Loucy (cell line): Measurements from ENCODE around the gene AUNIP.

Experiments used
- H2AFZ ChIP-seq: fragments of 200-600 bp; sonication (generic); 2 replicates; pipeline ENCODE4 v1.6.0; 2016; ENCODE audit warnings: antibody characterized with exemption, mild to moderate bottlenecking, low read length, moderate library complexity
- H3F3A ChIP-seq: fragments of 200-600 bp; 2 replicates; pipeline ENCODE4 v1.6.0; 2016; ENCODE audit warnings: antibody characterized with exemption, low read depth, mild to moderate bottlenecking
- H3K27me3 ChIP-seq: fragments of 200-600 bp; sonication (generic); 2 replicates; pipeline ENCODE4 v1.6.1; 2014; ENCODE audit warnings: low read length, mild to moderate bottlenecking; ENCODE audit not compliant: insufficient read depth, poor library complexity, severe bottlenecking
- H3K36me3 ChIP-seq: fragments of 200-600 bp; sonication (generic); 2 replicates; pipeline ENCODE4 v1.6.1; 2016; ENCODE audit warnings: low read length; ENCODE audit not compliant: insufficient read depth
- H3K4me1 ChIP-seq: fragments of 200-600 bp; sonication (generic); 2 replicates; pipeline ENCODE4 v1.5.1; 2014; ENCODE audit warnings: low read length, mild to moderate bottlenecking; ENCODE audit not compliant: insufficient read depth, poor library complexity, severe bottlenecking
- H3K4me2 ChIP-seq: fragments of 200-600 bp; sonication (generic); 2 replicates; pipeline ENCODE4 v1.6.0; 2014; ENCODE audit warnings: antibody characterized with exemption, low read length, low read depth, mild to moderate bottlenecking; ENCODE audit not compliant: poor library complexity, severe bottlenecking
- H3K4me3 ChIP-seq: fragments of 200-600 bp; sonication (generic); 2 replicates; pipeline ENCODE4 v1.5.1; 2014; ENCODE audit warnings: low read length, mild to moderate bottlenecking, mixed read lengths; ENCODE audit not compliant: poor library complexity, severe bottlenecking
- H3K79me2 ChIP-seq: fragments of 200-600 bp; sonication (generic); 2 replicates; pipeline ENCODE4 v1.6.1; 2014; ENCODE audit warnings: low read length; ENCODE audit not compliant: insufficient read depth
- H3K9ac ChIP-seq: fragments of 200-600 bp; sonication (generic); 2 replicates; pipeline ENCODE4 v1.6.0; 2014; ENCODE audit warnings: mild to moderate bottlenecking, low read depth, low read length, moderate library complexity; ENCODE audit not compliant: poor library complexity, severe bottlenecking
- H3K9me2 ChIP-seq: fragments of 200-600 bp; sonication (generic); replicated peaks from 2 replicates; pipeline ENCODE4 v1.6.1; 2016; ENCODE audit warnings: low read depth, low read length, mixed read lengths
- H3K9me3 ChIP-seq: fragments of 200-600 bp; sonication (generic); 2 replicates; pipeline ENCODE4 v1.6.1; 2014; ENCODE audit warnings: mild to moderate bottlenecking, antibody characterized with exemption, low read length, low read depth; ENCODE audit not compliant: insufficient read depth
- H4K20me1 ChIP-seq: fragments of 200-600 bp; sonication (generic); 2 replicates; pipeline ENCODE4 v1.6.0; 2014; ENCODE audit warnings: antibody characterized with exemption, low read length, mild to moderate bottlenecking; ENCODE audit not compliant: insufficient read depth, poor library complexity, severe bottlenecking
- EZH2phosphoT487 ChIP-seq: fragments of 200-600 bp; IDR thresholded peaks from 2 replicates; pipeline ENCODE4 v1.6.1; 2018; ENCODE audit warnings: antibody characterized with exemption, mild to moderate bottlenecking, moderate library complexity, borderline replicate concordance
- TF ChIP-seq, protein P1 (sequence below): fragments of 200-600 bp; sonication (generic); conservative IDR thresholded peaks from 2 replicates; pipeline ENCODE4 v1.5.1; 2014; ENCODE audit warnings: mild to moderate bottlenecking, antibody characterized with exemption, low read length

AUNIP gene

DNA sequence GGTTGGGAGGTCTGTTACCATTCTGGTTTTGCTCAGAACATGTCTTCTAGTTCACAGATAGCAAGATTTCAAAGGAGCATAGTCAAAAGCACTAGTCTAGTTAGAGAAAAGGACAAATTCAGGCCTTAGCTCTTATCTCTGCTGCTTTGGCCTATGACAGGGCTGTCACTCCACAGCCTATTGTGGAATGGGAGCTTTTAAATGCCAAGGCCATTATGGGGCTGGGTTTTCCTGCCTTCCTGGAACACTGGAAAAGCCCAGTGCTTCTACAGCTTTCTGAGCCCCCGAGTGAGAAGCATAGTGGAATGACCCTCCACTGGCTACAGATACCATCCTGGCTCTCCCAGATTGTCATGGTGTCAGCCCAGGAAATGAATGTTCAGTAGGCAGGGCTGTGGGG, 30.2 kb downstream of the AUNIP start:
- peaks cover 56% of the 10 kb centered on the region for H3K36me3 ChIP-seq
- no peak overlapping the region for H3K9ac ChIP-seq
- peaks cover 2% of the 10 kb centered on the region; the same call in 1 of the 2 replicates for H3F3A ChIP-seq
- no peaks in the 10 kb centered on the region for H4K20me1 ChIP-seq
- no peaks in the 10 kb centered on the region for H3K9me2 ChIP-seq
- no peaks in the 10 kb centered on the region for H3K79me2 ChIP-seq
- peaks cover 16% of the 10 kb centered on the region for H3K4me1 ChIP-seq
- H3K4me2 ChIP-seq, result no peak overlapping the region
- no peak for TF ChIP-seq EZH2phosphoT487
- TF ChIP-seq, protein P1, sequence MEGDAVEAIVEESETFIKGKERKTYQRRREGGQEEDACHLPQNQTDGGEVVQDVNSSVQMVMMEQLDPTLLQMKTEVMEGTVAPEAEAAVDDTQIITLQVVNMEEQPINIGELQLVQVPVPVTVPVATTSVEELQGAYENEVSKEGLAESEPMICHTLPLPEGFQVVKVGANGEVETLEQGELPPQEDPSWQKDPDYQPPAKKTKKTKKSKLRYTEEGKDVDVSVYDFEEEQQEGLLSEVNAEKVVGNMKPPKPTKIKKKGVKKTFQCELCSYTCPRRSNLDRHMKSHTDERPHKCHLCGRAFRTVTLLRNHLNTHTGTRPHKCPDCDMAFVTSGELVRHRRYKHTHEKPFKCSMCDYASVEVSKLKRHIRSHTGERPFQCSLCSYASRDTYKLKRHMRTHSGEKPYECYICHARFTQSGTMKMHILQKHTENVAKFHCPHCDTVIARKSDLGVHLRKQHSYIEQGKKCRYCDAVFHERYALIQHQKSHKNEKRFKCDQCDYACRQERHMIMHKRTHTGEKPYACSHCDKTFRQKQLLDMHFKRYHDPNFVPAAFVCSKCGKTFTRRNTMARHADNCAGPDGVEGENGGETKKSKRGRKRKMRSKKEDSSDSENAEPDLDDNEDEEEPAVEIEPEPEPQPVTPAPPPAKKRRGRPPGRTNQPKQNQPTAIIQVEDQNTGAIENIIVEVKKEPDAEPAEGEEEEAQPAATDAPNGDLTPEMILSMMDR, result no peak
- no peak overlapping the region for H3K4me3 ChIP-seq
- H3K27me3 ChIP-seq, result no peaks in the 10 kb centered on the region
- H2AFZ ChIP-seq, result no peak overlapping the region
- H3K9me3 ChIP-seq, result no peaks in the 10 kb centered on the region

DNA sequence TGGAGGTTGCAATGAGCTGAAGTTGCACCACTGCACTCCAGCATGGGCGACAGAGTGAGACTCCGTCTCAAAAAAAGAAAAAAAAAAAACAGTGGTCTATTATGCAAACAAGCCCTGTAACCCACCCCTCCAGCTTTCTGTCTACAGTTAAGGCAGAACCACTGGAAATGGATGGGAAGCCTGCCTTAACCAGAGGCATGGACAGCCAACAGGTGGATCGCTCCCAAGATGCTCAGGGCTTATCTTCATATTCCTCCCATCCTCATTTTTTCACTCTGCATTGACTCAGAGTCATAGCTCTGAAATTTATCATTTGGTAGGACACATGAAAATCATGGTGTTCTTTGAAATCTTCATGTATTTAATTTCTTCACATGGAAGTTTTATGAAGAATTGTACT, 30.8 kb downstream of the AUNIP start:
- no peak overlapping the region for H3K4me3 ChIP-seq
- H3K36me3 ChIP-seq, result peaks cover 52% of the 10 kb centered on the region; the same call in 1 of the 2 replicates
- H3K4me1 ChIP-seq, result peaks cover 16% of the 10 kb centered on the region
- H3K4me2 ChIP-seq, result no peak overlapping the region
- no peak overlapping the region for H3K9ac ChIP-seq
- no peaks in the 10 kb centered on the region for H3K9me3 ChIP-seq
- H3F3A ChIP-seq, result peaks cover 2% of the 10 kb centered on the region; the same call in 1 of the 2 replicates
- TF ChIP-seq, protein P1, result no peak
- no peak for TF ChIP-seq EZH2phosphoT487
- H2AFZ ChIP-seq, result no peak overlapping the region
- no peaks in the 10 kb centered on the region for H3K27me3 ChIP-seq
- H3K9me2 ChIP-seq, result no peaks in the 10 kb centered on the region
- no peaks in the 10 kb centered on the region for H4K20me1 ChIP-seq
- H3K79me2 ChIP-seq, result no peaks in the 10 kb centered on the region

DNA sequence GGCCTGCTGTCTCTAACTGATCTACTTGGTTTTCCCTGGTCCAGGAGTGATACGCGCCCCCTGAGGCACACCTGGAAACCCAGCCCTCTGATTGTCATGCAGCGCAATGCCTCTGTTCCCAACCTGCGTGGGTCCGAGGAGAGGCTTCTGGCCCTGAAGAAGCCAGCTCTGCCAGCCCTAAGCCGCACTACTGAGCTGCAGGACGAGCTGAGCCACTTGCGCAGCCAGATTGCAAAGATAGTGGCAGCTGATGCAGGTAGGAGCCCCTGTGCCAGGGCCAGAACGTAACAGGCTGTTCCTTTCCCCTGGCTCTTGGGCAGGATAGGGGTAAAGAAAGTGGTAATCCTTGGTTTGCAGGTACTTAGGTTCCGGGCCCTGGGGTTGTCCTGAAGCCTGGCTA, 32.7 kb downstream of the AUNIP start:
- TF ChIP-seq, protein P1, result no peak
- no peak for TF ChIP-seq EZH2phosphoT487
- Histone ChIP-seq H3K79me2 (peaks cover 7% of the 10 kb centered on the region; the same call in 1 of the 2 replicates), H4K20me1 (peaks cover 5% of the 10 kb centered on the region), H2AFZ (no peak overlapping the region), H3K36me3 (peaks cover 45% of the 10 kb centered on the region; the same call in 1 of the 2 replicates), H3K4me2 (no peak overlapping the region), H3K9me3 (no peaks in the 10 kb centered on the region), H3K9me2 (no peaks in the 10 kb centered on the region), H3F3A (peaks cover 1% of the 10 kb centered on the region; the same call in 1 of the 2 replicates), H3K4me3 (no peak overlapping the region), H3K27me3 (no peaks in the 10 kb centered on the region), H3K9ac (no peak overlapping the region), H3K4me1 (peaks cover 13% of the 10 kb centered on the region)
